GM18526 (cell line): Measurements from ENCODE around the gene CFAP70.

Experiments used
- POLR2A ChIP-seq: IDR thresholded peaks from 3 replicates; pipeline ENCODE4 v1.6.1; 2011; ENCODE audit not compliant: insufficient read length; ENCODE audit errors: extremely low read depth

The CFAP70 gene

GRCh38 chr10:73209705-73210104 is 149.0 kb downstream of the CFAP70 start:
- no peak for TF ChIP-seq POLR2A

- no peak for TF ChIP-seq POLR2A
Measured at GRCh38 chr10:73207883-73208282, 150.8 kb downstream of the CFAP70 start.

GRCh38 chr10:73206385-73206784 is 152.3 kb downstream of the CFAP70 start:
- TF ChIP-seq POLR2A = no peak

- TF ChIP-seq POLR2A = no peak
Measured at GRCh38 chr10:73205890-73206289, 152.8 kb downstream of the CFAP70 start.

- no peak for TF ChIP-seq POLR2A
Measured at GRCh38 chr10:73205081-73205480, 153.6 kb downstream of the CFAP70 start.
